Prostate gland (tissue), 2 donors: ENCODE data around the gene NSD1.

Experiments used
- POLR2A ChIP-seq: fragments of 450-650 bp; IDR thresholded peaks from one replicate; pipeline ENCODE4 v1.6.1; 2016; ENCODE audit warnings: antibody characterized with exemption, mild to moderate bottlenecking
- POLR2AphosphoS5 ChIP-seq: sonication (generic); formaldehyde crosslinking; IDR thresholded peaks from one replicate; pipeline ENCODE4 v1.6.1; 2017; ENCODE audit warnings: antibody characterized with exemption
- TF ChIP-seq, protein P1 (sequence below), 4 experiments: fragments of 200-600 bp in 2 of 4; fragments of 450-650 bp in 2 of 4; sonication (generic) in 2 of 4; IDR thresholded peaks; 1 replicate in 3 of 4; 2 replicates in 1 of 4; pipeline ENCODE4 v1.5.1; 2016 to 2019; ENCODE audit warnings: antibody characterized with exemption in 4 of 4, mild to moderate bottlenecking in 2 of 4, moderate library complexity in 2 of 4

DNA sequence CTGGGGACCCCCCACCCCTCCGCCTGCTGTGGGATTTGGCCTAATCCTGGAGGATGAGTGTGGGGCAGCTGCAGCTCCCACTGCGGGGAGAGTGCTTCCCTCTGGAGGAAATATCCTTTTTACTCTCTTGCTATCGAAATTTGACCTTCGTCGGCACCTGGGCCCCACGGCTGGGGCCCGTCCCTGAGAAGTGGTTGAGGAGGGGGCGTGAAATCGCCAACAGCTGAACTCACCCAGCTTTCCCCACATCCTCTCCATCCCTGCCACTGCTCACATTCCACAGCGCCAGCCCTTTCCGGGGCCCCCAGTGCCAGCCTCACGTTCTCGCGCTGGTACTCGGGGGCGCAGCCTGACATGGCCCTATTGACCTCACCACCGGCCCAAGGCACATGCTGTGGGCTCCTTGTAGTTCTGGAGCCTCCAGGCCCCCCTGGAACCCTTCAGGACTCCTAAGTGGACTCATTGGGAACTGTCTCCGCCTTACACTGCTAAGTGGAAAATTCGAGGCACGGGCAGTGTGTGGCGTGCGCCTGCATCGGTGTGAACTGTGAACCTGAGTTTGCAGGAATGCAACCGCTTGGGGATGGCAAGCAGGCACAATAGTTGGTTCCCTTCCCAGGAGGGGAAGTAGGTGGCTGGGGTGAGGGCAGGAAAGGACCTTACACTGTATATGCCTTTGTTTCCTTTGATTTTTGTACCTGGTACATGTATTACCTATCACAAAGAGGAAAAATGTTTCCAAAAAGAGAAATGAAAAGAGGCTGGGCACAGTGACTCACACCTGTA, 27.7 kb upstream of the NSD1 start:
- TF ChIP-seq, protein P1, sequence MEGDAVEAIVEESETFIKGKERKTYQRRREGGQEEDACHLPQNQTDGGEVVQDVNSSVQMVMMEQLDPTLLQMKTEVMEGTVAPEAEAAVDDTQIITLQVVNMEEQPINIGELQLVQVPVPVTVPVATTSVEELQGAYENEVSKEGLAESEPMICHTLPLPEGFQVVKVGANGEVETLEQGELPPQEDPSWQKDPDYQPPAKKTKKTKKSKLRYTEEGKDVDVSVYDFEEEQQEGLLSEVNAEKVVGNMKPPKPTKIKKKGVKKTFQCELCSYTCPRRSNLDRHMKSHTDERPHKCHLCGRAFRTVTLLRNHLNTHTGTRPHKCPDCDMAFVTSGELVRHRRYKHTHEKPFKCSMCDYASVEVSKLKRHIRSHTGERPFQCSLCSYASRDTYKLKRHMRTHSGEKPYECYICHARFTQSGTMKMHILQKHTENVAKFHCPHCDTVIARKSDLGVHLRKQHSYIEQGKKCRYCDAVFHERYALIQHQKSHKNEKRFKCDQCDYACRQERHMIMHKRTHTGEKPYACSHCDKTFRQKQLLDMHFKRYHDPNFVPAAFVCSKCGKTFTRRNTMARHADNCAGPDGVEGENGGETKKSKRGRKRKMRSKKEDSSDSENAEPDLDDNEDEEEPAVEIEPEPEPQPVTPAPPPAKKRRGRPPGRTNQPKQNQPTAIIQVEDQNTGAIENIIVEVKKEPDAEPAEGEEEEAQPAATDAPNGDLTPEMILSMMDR (IDR thresholded peaks at IDR 0.05): no peak
- TF ChIP-seq POLR2A (no peak), POLR2AphosphoS5 (no peak)
